ENCODE results near the gene PTPN13.
A peak's percentile ranks its signal among the peaks of the same experiment; 100 is the strongest.

The PTPN13 gene

GRCh38 chr4:86587381-86588140 lies 6.6 kb upstream of the PTPN13 start:
- DNase-seq (ENCODE audit: low spot score), result no peak

GRCh38 chr4:86592553-86593249 lies 1.4 kb upstream of the PTPN13 start:
- DNase-seq (ENCODE audit: low spot score), result no peak

- DNase-seq (ENCODE audit: low spot score), result peak; percentile 82
Observed at GRCh38 chr4:86594559-86595425, 677 bp downstream of the PTPN13 start.

- no peak for DNase-seq (ENCODE audit: low spot score)
Observed at GRCh38 chr4:86595426-86595805, 1.3 kb downstream of the PTPN13 start.

GRCh38 chr4:86596807-86597206 lies 2.7 kb downstream of the PTPN13 start:
- no peak for DNase-seq (ENCODE audit: low spot score)

- DNase-seq (ENCODE audit: low spot score), result no peak
Observed at GRCh38 chr4:86600007-86600653, 6.0 kb downstream of the PTPN13 start.

- no peak for DNase-seq (ENCODE audit: low spot score)
Observed at GRCh38 chr4:86603311-86603885, 9.3 kb downstream of the PTPN13 start.

GRCh38 chr4:86606809-86607208 lies 12.7 kb downstream of the PTPN13 start:
- no peak for DNase-seq (ENCODE audit: low spot score)

GRCh38 chr4:86608757-86609375 lies 14.8 kb downstream of the PTPN13 start:
- DNase-seq (ENCODE audit: low spot score), result peak; percentile 86

- no peak for DNase-seq (ENCODE audit: low spot score)
Observed at GRCh38 chr4:86611757-86612156, 17.6 kb downstream of the PTPN13 start.

- DNase-seq (ENCODE audit: low spot score), result no peak
Observed at GRCh38 chr4:86613734-86614133, 19.6 kb downstream of the PTPN13 start.

GRCh38 chr4:86614865-86615264 lies 20.8 kb downstream of the PTPN13 start:
- DNase-seq (ENCODE audit: low spot score), result no peak

GRCh38 chr4:86615501-86615900 lies 21.4 kb downstream of the PTPN13 start:
- no peak for DNase-seq (ENCODE audit: low spot score)

GRCh38 chr4:86619656-86620055 lies 25.5 kb downstream of the PTPN13 start:
- DNase-seq (ENCODE audit: low spot score), result no peak

- no peak for DNase-seq (ENCODE audit: low spot score)
Observed at GRCh38 chr4:86621435-86621834, 27.3 kb downstream of the PTPN13 start.

GRCh38 chr4:86626066-86626465 lies 32.0 kb downstream of the PTPN13 start:
- no peak for DNase-seq (ENCODE audit: low spot score)

GRCh38 chr4:86627462-86628135 lies 33.5 kb downstream of the PTPN13 start:
- no peak for DNase-seq (ENCODE audit: low spot score)

GRCh38 chr4:86630629-86631028 lies 36.5 kb downstream of the PTPN13 start:
- DNase-seq (ENCODE audit: low spot score), result no peak

GRCh38 chr4:86631166-86631565 lies 37.1 kb downstream of the PTPN13 start:
- DNase-seq (ENCODE audit: low spot score), result no peak

GRCh38 chr4:86633854-86634253 lies 39.7 kb downstream of the PTPN13 start:
- no peak for DNase-seq (ENCODE audit: low spot score)

- no peak for DNase-seq (ENCODE audit: low spot score)
Observed at GRCh38 chr4:86640469-86640868, 46.4 kb downstream of the PTPN13 start.
